ENCODE results near the gene CACNG4. TPM values are rescaled to one million over a fixed set of nuclear protein-coding genes. Genes with fewer than 3 reads are reported as not detected.

Gene CACNG4
- total RNA-seq: under 1 TPM in 2 of 4 donors, not detected in 2; 0.42 to 0.91 TPM

DNA sequence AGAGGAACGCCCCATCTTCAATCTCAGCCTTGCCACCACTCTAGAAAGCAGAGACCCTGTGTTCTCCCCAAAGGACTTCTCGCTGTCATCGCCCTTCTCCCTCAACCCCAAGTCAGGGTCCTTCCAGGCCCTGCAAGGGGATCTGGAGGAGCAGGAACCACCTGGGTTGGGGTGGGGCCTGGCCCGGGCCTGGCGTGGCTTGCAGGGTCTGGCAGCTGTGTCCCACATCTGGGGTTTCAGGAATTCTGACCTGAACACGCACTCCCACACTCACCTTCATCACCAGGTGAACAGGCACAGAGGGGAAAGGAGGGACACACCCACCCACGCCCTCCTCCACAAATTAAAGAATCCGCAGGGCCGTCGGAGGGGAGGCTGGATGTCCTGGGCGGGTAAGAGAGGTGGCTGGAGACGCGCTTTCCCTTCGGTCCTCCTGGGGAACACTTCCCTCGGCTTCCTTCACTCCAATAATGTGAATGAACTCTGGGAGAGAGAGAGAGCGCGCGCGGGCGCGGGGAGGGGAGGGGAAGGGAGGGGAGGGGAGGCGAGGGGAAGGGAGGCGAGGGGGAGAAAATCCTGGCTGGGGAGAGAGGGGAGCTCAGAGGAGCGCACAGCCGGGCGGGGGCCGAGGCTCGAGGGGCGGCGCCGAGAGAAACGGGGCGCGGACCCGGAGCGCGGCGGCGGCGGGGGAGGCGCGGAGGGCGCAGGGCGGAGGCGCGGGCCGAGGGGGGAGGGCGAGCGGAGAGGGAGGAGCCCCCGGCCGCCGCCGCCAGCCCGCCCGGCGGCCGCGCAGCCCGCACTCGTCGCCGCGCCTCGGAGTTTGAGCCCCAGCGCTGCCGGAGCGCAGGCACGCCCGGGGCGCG is at the start of gene CACNG4:
CACNG4 (plus strand) TSS at position 799 of the 863 bp plus-strand sequence. CDS start 205 bp downstream, outside the sequence.
- no peak for TF ChIP-seq POLR2A (IDR thresholded peaks at IDR 0.05)
- TF ChIP-seq CTCF (IDR thresholded peaks at IDR 0.05): no peak
- intact Hi-C loops (cut with DNase I; ENCODE audit: low total_unique reads): no loop called here
- no peak for DNase-seq (ENCODE audit: low spot score in 2 of 2)
- WGBS, 2 donors: 7 to 13% methylated on average over 16 to 33 of the region's 71 CpGs
- H3K4me3 ChIP-seq (ENCODE audit: low read depth, poor library complexity, severe bottlenecking): peak within 1 kb of the TSS; percentile 17

- DNase-seq (ENCODE audit: low spot score in 2 of 2): no peak
- TF ChIP-seq POLR2A (IDR thresholded peaks at IDR 0.05): no peak
- no peak for TF ChIP-seq CTCF (IDR thresholded peaks at IDR 0.05)
- 39 to 42% methylated on average over 7 of the region's 7 CpGs for WGBS, 2 donors
- intact Hi-C loops (cut with DNase I; ENCODE audit: low total_unique reads): no loop called here
- H3K4me3 ChIP-seq (ENCODE audit: low read depth, poor library complexity, severe bottlenecking): no peak overlapping the region
These were observed 49.3 kb upstream of the CACNG4 start for GRCh38 chr17:66915204-66915611.

DNA sequence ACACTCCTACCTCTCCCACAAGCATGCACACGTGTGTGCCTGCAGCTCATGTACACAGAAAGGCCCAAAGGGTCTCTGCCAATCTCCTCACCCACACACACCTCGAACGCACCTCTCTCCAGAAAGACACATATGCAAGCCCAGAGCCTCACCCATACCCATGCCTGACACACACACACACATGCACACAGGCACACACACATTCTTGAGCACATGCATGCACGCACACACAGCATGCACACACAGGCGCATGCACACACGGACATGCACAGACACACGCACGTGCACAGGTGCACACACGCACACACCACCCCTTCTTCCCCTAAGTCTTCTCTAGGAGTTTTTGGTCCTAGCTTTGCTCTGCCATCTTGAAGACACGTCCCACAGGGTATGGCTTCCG is 48.7 kb upstream of the CACNG4 start:
- DNase-seq (ENCODE audit: low spot score in 2 of 2): no peak
- TF ChIP-seq POLR2A (IDR thresholded peaks at IDR 0.05): no peak
- no peak for TF ChIP-seq CTCF (IDR thresholded peaks at IDR 0.05)

DNA sequence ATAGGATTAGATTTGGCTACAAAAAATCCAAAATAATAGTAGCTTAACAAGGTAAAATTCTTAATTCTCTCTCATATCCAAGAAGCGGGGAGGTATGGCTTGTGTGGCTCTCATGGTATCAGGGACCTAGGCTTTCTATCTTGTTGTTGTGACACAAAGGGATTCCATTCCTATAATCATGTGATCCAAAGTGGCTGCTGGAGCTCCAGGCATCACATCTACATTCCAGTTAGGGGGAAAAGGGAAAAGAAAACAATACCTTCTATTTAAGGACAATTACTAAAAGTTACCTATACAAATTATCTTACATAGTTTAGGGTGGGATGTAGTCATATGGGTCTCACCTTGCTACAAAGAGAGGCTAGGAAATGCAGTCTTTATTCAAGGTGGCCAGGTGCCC is 47.6 kb upstream of the CACNG4 start:
- WGBS, 2 donors: 90 to 97% methylated on average over 1 of the region's 1 CpG
- intact Hi-C loops (cut with DNase I; ENCODE audit: low total_unique reads): no loop called here
- no peak for DNase-seq (ENCODE audit: low spot score in 2 of 2)
- TF ChIP-seq POLR2A (IDR thresholded peaks at IDR 0.05) (no peak), CTCF (IDR thresholded peaks at IDR 0.05) (no peak)
- H3K4me3 ChIP-seq (ENCODE audit: low read depth, poor library complexity, severe bottlenecking): no peak overlapping the region

More for the DNA sequence above, 48.7 kb upstream of the CACNG4 start:
- H3K4me3 ChIP-seq (ENCODE audit: low read depth, poor library complexity, severe bottlenecking): no peak overlapping the region
- 75 to 84% methylated on average over 11 of the region's 11 CpGs for WGBS, 2 donors
- intact Hi-C loops (cut with DNase I; ENCODE audit: low total_unique reads): no loop called here

GRCh38 chr17:66918896-66919295 is 45.6 kb upstream of the CACNG4 start:
- 84 to 89% methylated on average over 12 of the region's 12 CpGs for WGBS, 2 donors
- TF ChIP-seq CTCF (IDR thresholded peaks at IDR 0.05): no peak
- no peak for TF ChIP-seq POLR2A (IDR thresholded peaks at IDR 0.05)
- DNase-seq (ENCODE audit: low spot score in 2 of 2): no peak
- intact Hi-C loops (cut with DNase I; ENCODE audit: low total_unique reads): no loop called here
- no peak overlapping the region for H3K4me3 ChIP-seq (ENCODE audit: low read depth, poor library complexity, severe bottlenecking)
